Testis (tissue), 3 donors: ENCODE data around the gene ARHGEF2. TPM values are rescaled to one million over a fixed set of nuclear protein-coding genes. Genes with fewer than 3 reads are reported as not detected.
A peak's percentile ranks its signal among the peaks of the same experiment; 100 is the strongest.

Source experiments
- DNase-seq: peaks from one replicate; pipeline ENCODE4 v3.0.0-alpha.2; 2019
- H3K27ac ChIP-seq, 2 donors: fragments of 200-600 bp; sonication (generic); one replicate each; pipeline ENCODE4 v1.5.1; 2019
- H3K27me3 ChIP-seq: fragments of 200-600 bp; sonication (generic); one replicate; pipeline ENCODE4 v1.5.1; 2019
- H3K36me3 ChIP-seq: fragments of 200-600 bp; sonication (generic); one replicate; pipeline ENCODE4 v1.5.1; 2017; ENCODE audit warnings: low read depth; ENCODE audit errors: missing control alignments
- H3K4me1 ChIP-seq: fragments of 200-600 bp; sonication (generic); one replicate; pipeline ENCODE4 v1.5.1; 2019
- H3K4me3 ChIP-seq, 2 donors: fragments of 200-600 bp; sonication (generic); one replicate each; pipeline ENCODE4 v1.5.1; 2017 to 2019
- H3K9me3 ChIP-seq: fragments of 200-600 bp; sonication (generic); one replicate; pipeline ENCODE4 v1.5.1; 2017
- POLR2A ChIP-seq: fragments of 450-650 bp; IDR thresholded peaks from one replicate; pipeline ENCODE4 v1.6.1; 2017; ENCODE audit warnings: antibody characterized with exemption, mild to moderate bottlenecking, moderate library complexity
- WGBS, 2 donors: methylation state at CpG; one replicate each; pipeline ENCODE4 v1.1.5; 2018; 5-methylcytosine and 5-hydroxymethylcytosine counted together
- intact Hi-C: fragments of 100-400 bp; cut with DNase I; formaldehyde crosslinking; loops from one replicate; pipeline ENCODE4 v1.15.1; 2023; ENCODE audit warnings: low total_unique reads
- microRNA-seq, 2 donors: library from miRNA; unstranded; fragments of <30 nt; microRNA quantifications; one replicate each; pipeline ENCODE4, GENCODE V29; 2016; ENCODE audit warnings: borderline number of aligned reads in 2 of 2, borderline replicate concordance in 1 of 2
- polyA plus RNA-seq: library from polyadenylated mRNA; stranded (reverse); fragments of 350-450 nt; fragmentation: Illumina TruSeq; extraction: RNeasy Lipid Tissue Mini Kit (QIAGEN cat#74804); gene quantifications from one replicate; pipeline ENCODE4 v1.2.3, GENCODE V29; 2014; ENCODE audit warnings: low read depth, low replicate concordance; ENCODE audit not compliant: insufficient read depth
- small RNA-seq, 2 donors: library from RNA; depleted of rRNA; stranded (forward); fragments of <200 nt; gene quantifications; one replicate each; pipeline ENCODE3, GENCODE V24; 2016
- total RNA-seq, 2 donors: library from RNA; depleted of rRNA; stranded (reverse); fragments of >200 nt; gene quantifications; one replicate each; pipeline ENCODE4 v1.2.3, GENCODE V29; 2016
- TF ChIP-seq, protein P1 (sequence below), 3 experiments: fragments of 450-650 bp in 2 of 3; fragments of 200-600 bp in 1 of 3; sonication (generic) in 1 of 3; IDR thresholded peaks; one replicate each; pipeline ENCODE4 v1.5.1; 2016 to 2019; ENCODE audit warnings: antibody characterized with exemption in 3 of 3, mild to moderate bottlenecking in 2 of 3, moderate library complexity in 1 of 3

The ARHGEF2 gene
- total and polyA plus RNA-seq, 3 donors from 2014 or later: 56.6 to 124 (median 88.8) TPM

DNA sequence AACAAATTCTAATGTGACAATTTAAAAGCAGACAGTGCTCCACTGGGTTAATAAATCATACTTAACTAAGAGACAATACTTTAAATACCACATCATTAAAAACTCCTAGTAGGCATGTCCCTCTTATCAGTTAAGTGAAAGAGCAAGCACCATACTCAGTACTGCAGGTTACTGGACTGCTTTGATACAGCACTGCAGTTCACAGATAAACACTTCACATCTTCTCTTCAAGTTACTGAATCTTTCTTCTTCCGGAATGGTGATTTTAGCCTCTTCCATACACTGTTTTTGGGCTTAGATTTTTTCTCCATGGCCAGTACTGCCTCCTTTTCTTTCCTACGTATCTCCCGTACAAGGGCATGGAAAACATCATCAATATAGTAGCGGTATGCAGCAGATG, 78.2 kb downstream of the ARHGEF2 start:
- H3K4me3 ChIP-seq: no peak overlapping the region
- no peak overlapping the region for H3K27ac ChIP-seq
- H3K9me3 ChIP-seq: no peaks in the 10 kb centered on the region
- no peaks in the 10 kb centered on the region for H3K36me3 ChIP-seq
- no peaks in the 10 kb centered on the region for H3K4me1 ChIP-seq
- TF ChIP-seq, protein P1, sequence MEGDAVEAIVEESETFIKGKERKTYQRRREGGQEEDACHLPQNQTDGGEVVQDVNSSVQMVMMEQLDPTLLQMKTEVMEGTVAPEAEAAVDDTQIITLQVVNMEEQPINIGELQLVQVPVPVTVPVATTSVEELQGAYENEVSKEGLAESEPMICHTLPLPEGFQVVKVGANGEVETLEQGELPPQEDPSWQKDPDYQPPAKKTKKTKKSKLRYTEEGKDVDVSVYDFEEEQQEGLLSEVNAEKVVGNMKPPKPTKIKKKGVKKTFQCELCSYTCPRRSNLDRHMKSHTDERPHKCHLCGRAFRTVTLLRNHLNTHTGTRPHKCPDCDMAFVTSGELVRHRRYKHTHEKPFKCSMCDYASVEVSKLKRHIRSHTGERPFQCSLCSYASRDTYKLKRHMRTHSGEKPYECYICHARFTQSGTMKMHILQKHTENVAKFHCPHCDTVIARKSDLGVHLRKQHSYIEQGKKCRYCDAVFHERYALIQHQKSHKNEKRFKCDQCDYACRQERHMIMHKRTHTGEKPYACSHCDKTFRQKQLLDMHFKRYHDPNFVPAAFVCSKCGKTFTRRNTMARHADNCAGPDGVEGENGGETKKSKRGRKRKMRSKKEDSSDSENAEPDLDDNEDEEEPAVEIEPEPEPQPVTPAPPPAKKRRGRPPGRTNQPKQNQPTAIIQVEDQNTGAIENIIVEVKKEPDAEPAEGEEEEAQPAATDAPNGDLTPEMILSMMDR (IDR thresholded peaks at IDR 0.05): no peak
- TF ChIP-seq POLR2A: no peak
- intact Hi-C loops: no loop called here
- H3K27me3 ChIP-seq: no peaks in the 10 kb centered on the region
- no peak for DNase-seq
- 69 to 71% methylated on average over 4 of the region's 4 CpGs for WGBS, 2 donors

GRCh38 chr1:155899683-155900082, 78.7 kb downstream of the ARHGEF2 start:
- Histone ChIP-seq H3K36me3 (no peaks in the 10 kb centered on the region), H3K4me3 (no peak overlapping the region)
- WGBS, 2 donors: 90 to 92% methylated on average over 2 of the region's 2 CpGs

DNA sequence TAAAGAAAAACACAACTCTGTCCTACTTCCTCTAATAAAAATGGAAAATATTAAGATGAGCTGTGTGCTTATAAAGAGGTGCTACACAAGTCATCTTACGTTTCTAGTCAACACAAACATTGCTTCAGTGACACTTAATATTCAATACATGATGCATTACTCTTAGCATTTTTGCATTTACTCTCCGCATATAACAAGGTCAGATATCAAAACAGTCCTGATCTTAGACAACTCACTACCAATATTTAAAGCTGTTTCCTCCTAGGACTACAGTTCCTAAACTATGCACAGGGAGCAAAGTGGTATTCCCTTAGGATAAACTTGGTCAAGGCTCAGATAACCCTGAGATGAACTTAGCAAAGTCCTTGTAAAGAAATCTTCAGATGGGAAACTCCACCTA, 79.5 kb downstream of the ARHGEF2 start:
- DNase-seq: no peak
- H3K36me3 ChIP-seq: no peaks in the 10 kb centered on the region
- WGBS, 2 donors: 48 to 70% methylated on average over 2 of the region's 2 CpGs
- no peak for TF ChIP-seq POLR2A
- TF ChIP-seq, protein P1 (IDR thresholded peaks at IDR 0.05): no peak
- peak overlapping the region in 1 of 2 donors; percentile 24 for H3K27ac ChIP-seq
- no peaks in the 10 kb centered on the region for H3K9me3 ChIP-seq
- no peak overlapping the region for H3K4me3 ChIP-seq
- intact Hi-C loops: no loop called here
- H3K4me1 ChIP-seq: no peaks in the 10 kb centered on the region
- H3K27me3 ChIP-seq: no peaks in the 10 kb centered on the region

More at GRCh38 chr1:155899683-155900082, 78.7 kb downstream of the ARHGEF2 start:
- H3K27ac ChIP-seq: no peak overlapping the region
- no peak for DNase-seq
- intact Hi-C loops: no loop called here
- H3K4me1 ChIP-seq: no peaks in the 10 kb centered on the region
- H3K9me3 ChIP-seq: no peaks in the 10 kb centered on the region
- no peak for TF ChIP-seq POLR2A
- TF ChIP-seq, protein P1 (IDR thresholded peaks at IDR 0.05): no peak
- H3K27me3 ChIP-seq: no peaks in the 10 kb centered on the region

- Histone ChIP-seq H3K4me1 (no peaks in the 10 kb centered on the region), H3K27ac (no peak overlapping the region), H3K27me3 (no peaks in the 10 kb centered on the region), H3K9me3 (no peaks in the 10 kb centered on the region), H3K36me3 (no peaks in the 10 kb centered on the region), H3K4me3 (no peak overlapping the region)
- DNase-seq: no peak
- WGBS, 2 donors: 94 to 95% methylated on average over 1 of the region's 1 CpG
- no peak for TF ChIP-seq POLR2A
- TF ChIP-seq, protein P1 (IDR thresholded peaks at IDR 0.05): no peak
- intact Hi-C loops: no loop called here
These were observed 80.6 kb downstream of the ARHGEF2 start for GRCh38 chr1:155897746-155898145.

Small RNA genes within 50 kb of the gene (microRNA-seq; reads per million reads assigned to microRNA genes)
- gene MIR6738: 0 reads per million in 2 donors

Small RNA genes within 50 kb of the gene (small RNA-seq; reads per million reads assigned to genes)
- gene MIR6738 (0 reads per million in 2 donors), gene SCARNA4 (0 reads per million in 2 donors), gene SNORA80E (103 to 166 reads per million in 2 donors)

Other genes with a start within 250 kb of the ARHGEF2 start
- gene GON4L, start 121.3 kb downstream of the ARHGEF2 start, total RNA-seq: 100 to 1,000 TPM in 1 of 2 donors, 10 to 100 TPM in 1; 77.2 to 108 TPM
- gene GON4L, start 121.3 kb downstream of the ARHGEF2 start, polyA plus RNA-seq: 36.4 TPM
- 10 to 100 TPM; 17.9 to 19.7 TPM for gene SYT11, start 119.0 kb downstream of the ARHGEF2 start, total RNA-seq
- gene SYT11, start 119.0 kb downstream of the ARHGEF2 start, polyA plus RNA-seq: 23.4 TPM
- 10 to 100 TPM; 26.1 to 31.1 TPM for gene RIT1, start 67.2 kb downstream of the ARHGEF2 start, total RNA-seq
- gene RIT1, start 67.2 kb downstream of the ARHGEF2 start, polyA plus RNA-seq: 25.7 TPM
- gene KHDC4, start 44.1 kb downstream of the ARHGEF2 start, total RNA-seq: 10 to 100 TPM; 84.5 to 95.3 TPM
- gene KHDC4, start 44.1 kb downstream of the ARHGEF2 start, polyA plus RNA-seq: 45.5 TPM
- 1 to 10 TPM in 1 of 2 donors, under 1 TPM in 1; 0.37 to 1.1 TPM for gene RXFP4, start 36.9 kb downstream of the ARHGEF2 start, total RNA-seq
- not detected for gene RXFP4, start 36.9 kb downstream of the ARHGEF2 start, polyA plus RNA-seq
- 100 to 1,000 TPM; 170 to 216 TPM for gene SSR2, start 42.4 kb upstream of the ARHGEF2 start, total RNA-seq
- gene SSR2, start 42.4 kb upstream of the ARHGEF2 start, polyA plus RNA-seq: 289 TPM
- gene UBQLN4, start 75.3 kb upstream of the ARHGEF2 start, total RNA-seq: 10 to 100 TPM; 41.0 to 42.7 TPM
- gene UBQLN4, start 75.3 kb upstream of the ARHGEF2 start, polyA plus RNA-seq: 34.4 TPM
- gene LAMTOR2, start 76.2 kb upstream of the ARHGEF2 start, total RNA-seq: 10 to 100 TPM; 47.6 to 50.4 TPM
- 55.5 TPM for gene LAMTOR2, start 76.2 kb upstream of the ARHGEF2 start, polyA plus RNA-seq
- 1 to 10 TPM; 1.2 to 2.0 TPM for gene RAB25, start 82.6 kb upstream of the ARHGEF2 start, total RNA-seq
- gene RAB25, start 82.6 kb upstream of the ARHGEF2 start, polyA plus RNA-seq: 2.1 TPM
- gene MEX3A, start 103.9 kb upstream of the ARHGEF2 start, total RNA-seq: 1 to 10 TPM; 2.4 to 3.0 TPM
- gene MEX3A, start 103.9 kb upstream of the ARHGEF2 start, polyA plus RNA-seq: 0.87 TPM
- gene LMNA, start 136.2 kb upstream of the ARHGEF2 start, total RNA-seq: 100 to 1,000 TPM; 162 to 219 TPM
- 189 TPM for gene LMNA, start 136.2 kb upstream of the ARHGEF2 start, polyA plus RNA-seq
- gene SEMA4A, start 175.0 kb upstream of the ARHGEF2 start, total RNA-seq: 1 to 10 TPM; 4.8 to 8.0 TPM
- gene SEMA4A, start 175.0 kb upstream of the ARHGEF2 start, polyA plus RNA-seq: 7.7 TPM
- gene SLC25A44, start 215.6 kb upstream of the ARHGEF2 start, total RNA-seq: 10 to 100 TPM; 32.8 to 34.2 TPM
- gene SLC25A44, start 215.6 kb upstream of the ARHGEF2 start, polyA plus RNA-seq: 32.4 TPM
- 10 to 100 TPM; 38.1 to 47.0 TPM for gene PMF1, start 234.5 kb upstream of the ARHGEF2 start, total RNA-seq
- 32.3 TPM for gene PMF1, start 234.5 kb upstream of the ARHGEF2 start, polyA plus RNA-seq